ENCODE measurements around the gene PTPN3. TPM values are rescaled to one million over a fixed set of nuclear protein-coding genes. Genes with fewer than 3 reads are reported as not detected.

Gene PTPN3
- total RNA-seq, 1 donor from 2014 or later: 6.8 TPM

- no peak overlapping the region for H3K4me3 Mint-ChIP-seq
- no peaks in the 10 kb centered on the region for H3K27me3 Mint-ChIP-seq (ENCODE audit: low read depth)
- H3K27ac Mint-ChIP-seq: no peak overlapping the region
- no peak for DNase-seq (ENCODE audit: low spot score in 2 of 2, unreplicated experiment in 2 of 2)
- H3K9me3 Mint-ChIP-seq: no peaks in the 10 kb centered on the region
- peaks cover 7% of the 10 kb centered on the region for H3K4me1 Mint-ChIP-seq
- no peak for TF ChIP-seq CTCF (IDR thresholded peaks at IDR 0.05; ENCODE audit: unreplicated experiment)
- H3K36me3 Mint-ChIP-seq: peaks cover 4% of the 10 kb centered on the region
Observed at GRCh38 chr9:109458453-109459211, 39.5 kb downstream of the PTPN3 start.

GRCh38 chr9:109456811-109457210 lies 41.3 kb downstream of the PTPN3 start:
- no peak for TF ChIP-seq CTCF (IDR thresholded peaks at IDR 0.05; ENCODE audit: unreplicated experiment)
- Mint-ChIP-seq H3K4me1 (peaks cover 11% of the 10 kb centered on the region), H3K9me3 (no peaks in the 10 kb centered on the region), H3K27ac (no peak overlapping the region), H3K27me3 (ENCODE audit: low read depth) (no peaks in the 10 kb centered on the region), H3K4me3 (no peak overlapping the region), H3K36me3 (peaks cover 4% of the 10 kb centered on the region)
- no peak for DNase-seq (ENCODE audit: low spot score in 2 of 2, unreplicated experiment in 2 of 2)

- DNase-seq (ENCODE audit: low spot score in 2 of 2, unreplicated experiment in 2 of 2): no peak
- Mint-ChIP-seq H3K4me3 (no peak overlapping the region), H3K27me3 (ENCODE audit: low read depth) (no peaks in the 10 kb centered on the region), H3K36me3 (peaks cover 4% of the 10 kb centered on the region), H3K9me3 (no peaks in the 10 kb centered on the region), H3K4me1 (peaks cover 11% of the 10 kb centered on the region), H3K27ac (no peak overlapping the region)
- TF ChIP-seq CTCF (IDR thresholded peaks at IDR 0.05; ENCODE audit: unreplicated experiment): no peak
Observed at GRCh38 chr9:109455861-109456260, 42.2 kb downstream of the PTPN3 start.

- TF ChIP-seq CTCF (IDR thresholded peaks at IDR 0.05; ENCODE audit: unreplicated experiment): no peak
- H3K4me3 Mint-ChIP-seq: no peak overlapping the region
- no peak for DNase-seq (ENCODE audit: low spot score in 2 of 2, unreplicated experiment in 2 of 2)
- peaks cover 4% of the 10 kb centered on the region for H3K36me3 Mint-ChIP-seq
- no peak overlapping the region for H3K27ac Mint-ChIP-seq
- no peaks in the 10 kb centered on the region for H3K9me3 Mint-ChIP-seq
- no peaks in the 10 kb centered on the region for H3K27me3 Mint-ChIP-seq (ENCODE audit: low read depth)
- H3K4me1 Mint-ChIP-seq: peaks cover 11% of the 10 kb centered on the region
Observed at GRCh38 chr9:109455391-109455790, 42.7 kb downstream of the PTPN3 start.

- peaks cover 11% of the 10 kb centered on the region for H3K4me1 Mint-ChIP-seq
- H3K27ac Mint-ChIP-seq: no peak overlapping the region
- peaks cover 4% of the 10 kb centered on the region for H3K36me3 Mint-ChIP-seq
- no peak for TF ChIP-seq CTCF (IDR thresholded peaks at IDR 0.05; ENCODE audit: unreplicated experiment)
- no peaks in the 10 kb centered on the region for H3K9me3 Mint-ChIP-seq
- DNase-seq (ENCODE audit: low spot score in 2 of 2, unreplicated experiment in 2 of 2): no peak
- H3K27me3 Mint-ChIP-seq (ENCODE audit: low read depth): no peaks in the 10 kb centered on the region
- H3K4me3 Mint-ChIP-seq: no peak overlapping the region
Observed at GRCh38 chr9:109454601-109455155, 43.4 kb downstream of the PTPN3 start.

Data from mesothelial cell of epicardium (in vitro differentiated cells).